GM12878 (cell line): ENCODE results near the gene DICER1. TPM values are rescaled to one million over a fixed set of nuclear protein-coding genes. Genes with fewer than 3 reads are reported as not detected.

Experiments used
- ATAC-seq: fragments of 200-7000 bp; cut with Tn5 transposase; 3 replicates; pipeline ENCODE4 v1.9.1; 2020; ENCODE audit warnings: mild to moderate bottlenecking, moderate library complexity
- BruUV-seq: library from RNA; stranded (reverse); fragments of 400-500 nt; replicated peaks from 2 replicates; lab custom pipeline; 2021; lab: Mats Ljungman, UMichigan
- CTCF ChIA-PET: fragments of 300-600 bp; sonication (Branson Sonifier 250); formaldehyde crosslinking; extraction: SDS; loops from one replicate; lab custom pipeline; 2021; ENCODE audit warnings: inconsistent platforms; lab: Yijun Ruan, JAX
- POLR2A ChIA-PET: fragments of 350-600 bp; formaldehyde crosslinking; extraction: SDS; loops from one replicate; lab custom pipeline; 2021; ENCODE audit warnings: inconsistent platforms; lab: Charles Lee
- RAD21 ChIA-PET: fragments of 300-600 bp; sonication (Branson Sonifier 250); formaldehyde crosslinking; loops from one replicate; lab custom pipeline; 2023; ENCODE audit warnings: antibody characterized with exemption; ENCODE audit not compliant: unreplicated experiment; lab: Charles Lee
- SMC1A ChIA-PET: fragments of 300-600 bp; sonication (Branson Sonifier 250); formaldehyde crosslinking; loops from one replicate; lab custom pipeline; 2023; ENCODE audit not compliant: unreplicated experiment, uncharacterized antibody; lab: Charles Lee
- DNase-seq: peaks from one replicate; pipeline ENCODE4 v3.0.0-alpha.2; 2011; ENCODE audit warnings: low read depth, low spot score
- FAIRE-seq: peaks from 3 replicates; lab custom pipeline; 2011; peaks lifted over from hg19 to GRCh38; lab: Jason Lieb, UNC
- H2AFZ ChIP-seq: 2 replicates; pipeline ENCODE4 v1.6.0; 2011; ENCODE audit warnings: low read depth, low read length, control low read depth; ENCODE audit not compliant: control insufficient read depth
- H3K27ac ChIP-seq: 2 replicates; pipeline ENCODE4 v1.5.1; 2011; ENCODE audit warnings: control low read depth; ENCODE audit not compliant: control insufficient read depth, insufficient read depth
- H3K27me3 ChIP-seq, 2 experiments: replicated peaks in 1 of 2; 2 replicates each; pipeline versions ENCODE4 v1.6.0 to v1.6.1; 2011; ENCODE audit warnings: low read length in 1 of 2; ENCODE audit not compliant: control insufficient read depth in 2 of 2, insufficient read depth in 2 of 2
- H3K36me3 ChIP-seq, 2 experiments: 2 replicates each; pipeline ENCODE4 v1.5.1; 2011; ENCODE audit warnings: low read length in 1 of 2; ENCODE audit not compliant: control insufficient read depth in 2 of 2, insufficient read depth in 2 of 2
- H3K4me1 ChIP-seq: 2 replicates; pipeline ENCODE4 v1.6.1; 2011; ENCODE audit warnings: mild to moderate bottlenecking, low read length, moderate library complexity, mixed read lengths; ENCODE audit not compliant: control insufficient read depth, insufficient read depth
- H3K4me2 ChIP-seq: 2 replicates; pipeline ENCODE4 v1.6.0; 2011; ENCODE audit warnings: control low read depth; ENCODE audit not compliant: control insufficient read depth, insufficient read depth
- H3K4me3 ChIP-seq: fragments of 200-600 bp; sonication (generic); 2 replicates; pipeline ENCODE4 v1.5.1; 2016
- H3K79me2 ChIP-seq: 2 replicates; pipeline ENCODE4 v1.6.0; 2011; ENCODE audit warnings: low read length; ENCODE audit not compliant: control insufficient read depth, insufficient read depth
- H3K9ac ChIP-seq: 2 replicates; pipeline ENCODE4 v1.8.0; 2011; ENCODE audit warnings: low read length, control low read depth, mixed read lengths; ENCODE audit not compliant: control insufficient read depth, insufficient read depth
- H3K9me3 ChIP-seq: replicated peaks from 3 replicates; pipeline ENCODE4 v1.5.1; 2011; ENCODE audit warnings: mild to moderate bottlenecking, low read length; ENCODE audit not compliant: control insufficient read depth, insufficient read depth
- H4K20me1 ChIP-seq: 2 replicates; pipeline ENCODE4 v1.6.0; 2011; ENCODE audit not compliant: control insufficient read depth, insufficient read depth
- ASH2L ChIP-seq: fragments of 300-600, 200-600 bp; sonication (generic); IDR thresholded peaks from 2 replicates; pipeline ENCODE4 v1.6.1; 2017; ENCODE audit warnings: low read depth, mild to moderate bottlenecking, borderline replicate concordance
- CHD2 ChIP-seq: IDR thresholded peaks from 2 replicates; pipeline ENCODE4 v1.6.1; 2011; ENCODE audit warnings: low read depth, low read length, improper control_type of control experiment, borderline replicate concordance
- JUNB ChIP-seq: IDR thresholded peaks from 2 replicates; pipeline ENCODE4 v1.6.1; 2016; ENCODE audit warnings: antibody characterized with exemption, mild to moderate bottlenecking
- KLF5 ChIP-seq: fragments of 450-650 bp; IDR thresholded peaks from 2 replicates; pipeline ENCODE4 v1.6.1; 2014; ENCODE audit warnings: mild to moderate bottlenecking; ENCODE audit not compliant: partially characterized antibody
- NR2C1 ChIP-seq: fragments of 450-650 bp; IDR thresholded peaks from 2 replicates; pipeline ENCODE4 v1.6.1; 2017; ENCODE audit warnings: antibody characterized with exemption, mild to moderate bottlenecking, moderate library complexity
- RELB ChIP-seq: fragments of 450-650 bp; IDR thresholded peaks from 2 replicates; pipeline ENCODE4 v1.6.1; 2017; ENCODE audit warnings: low read depth, mild to moderate bottlenecking, moderate library complexity
- SUZ12 ChIP-seq: fragments of 200-600 bp; sonication (generic); IDR thresholded peaks from one replicate; pipeline ENCODE4 v1.6.1; 2018; ENCODE audit warnings: antibody characterized with exemption, mild to moderate bottlenecking; ENCODE audit not compliant: unreplicated experiment
- YY1 ChIP-seq: IDR thresholded peaks from 2 replicates; pipeline ENCODE4 v1.6.1; 2011; ENCODE audit warnings: low read depth, mild to moderate bottlenecking, low read length
- ZBTB40 ChIP-seq: fragments of 450-650 bp; IDR thresholded peaks from 2 replicates; pipeline ENCODE4 v1.6.1; 2016; ENCODE audit warnings: mild to moderate bottlenecking, moderate library complexity, borderline replicate concordance
- ZNF384 ChIP-seq: IDR thresholded peaks from 2 replicates; pipeline ENCODE4 v1.6.1; 2012; ENCODE audit warnings: low read depth, mild to moderate bottlenecking, low read length, improper control_type of control experiment, borderline replicate concordance
- ZNF622 ChIP-seq: fragments of 450-650 bp; IDR thresholded peaks from 2 replicates; pipeline ENCODE4 v1.6.1; 2017; ENCODE audit warnings: mild to moderate bottlenecking, inconsistent platforms
- WGBS: methylation state at CpG from one replicate; pipeline ENCODE4 v1.1.6; 2016; ENCODE audit warnings: low lambda C conversion rate; ENCODE audit not compliant: insufficient replicate concordance, insufficient coverage; ENCODE audit errors: missing lambda C conversion rate; 5-methylcytosine and 5-hydroxymethylcytosine counted together
- in situ Hi-C: fragments of 300-500 bp; cut with MboI; formaldehyde crosslinking; loops from 9 replicates; pipeline ENCODE4 v1.14.3; 2018; ENCODE audit warnings: mixed read lengths
- intact Hi-C: fragments of 100-400 bp; cut with micrococcal nuclease; formaldehyde crosslinking; loops from one replicate; pipeline ENCODE4 v1.14.2; 2022; ENCODE audit not compliant: unreplicated experiment
- polyA plus RNA-seq, 11 experiments: library from polyadenylated mRNA; depleted of rRNA in 4 of 11; unstranded in 6 of 11; stranded (reverse) in 5 of 11; fragments of >200 nt; fragmentation: Nextera tagmentation in 4 of 11; fragmentation: Illumina TruSeq in 1 of 11; extraction: Ambion mirVana in 4 of 11; extraction: Trizol in 1 of 11; gene quantifications; 1 replicate in 1 of 11; 2 replicates in 10 of 11; pipeline versions ENCODE4 v1.2.1 to v1.2.3, GENCODE V29; 2011 to 2016; ENCODE audit warnings: inconsistent platforms in 2 of 11, missing spikeins in 2 of 11, low read depth in 1 of 11
- total RNA-seq, 4 experiments: library from RNA; depleted of rRNA in 3 of 4; stranded (reverse); fragments of >200 nt in 3 of 4; fragmentation: Illumina TruSeq in 1 of 4; extraction: Trizol in 1 of 4; gene quantifications; 2 replicates each; pipeline versions ENCODE4 v1.2.1 to v1.2.3, GENCODE V29; 2013 to 2021
- TF ChIP-seq, protein P1 (sequence below): fragments of 450-650 bp; IDR thresholded peaks from 2 replicates; pipeline ENCODE4 v1.6.1; 2016; ENCODE audit warnings: mild to moderate bottlenecking
- TF ChIP-seq, protein P2 (sequence below): fragments of 450-650 bp; IDR thresholded peaks from 2 replicates; pipeline ENCODE4 v1.6.1; 2017; ENCODE audit warnings: borderline replicate concordance

DICER1 gene
- total and polyA plus RNA-seq, 10 of the 15 experiments (the other 5 are each of a cell fraction or from before 2014, with no cell fraction given) = 6.8 to 70.8 (median 37.1) TPM

DNA sequence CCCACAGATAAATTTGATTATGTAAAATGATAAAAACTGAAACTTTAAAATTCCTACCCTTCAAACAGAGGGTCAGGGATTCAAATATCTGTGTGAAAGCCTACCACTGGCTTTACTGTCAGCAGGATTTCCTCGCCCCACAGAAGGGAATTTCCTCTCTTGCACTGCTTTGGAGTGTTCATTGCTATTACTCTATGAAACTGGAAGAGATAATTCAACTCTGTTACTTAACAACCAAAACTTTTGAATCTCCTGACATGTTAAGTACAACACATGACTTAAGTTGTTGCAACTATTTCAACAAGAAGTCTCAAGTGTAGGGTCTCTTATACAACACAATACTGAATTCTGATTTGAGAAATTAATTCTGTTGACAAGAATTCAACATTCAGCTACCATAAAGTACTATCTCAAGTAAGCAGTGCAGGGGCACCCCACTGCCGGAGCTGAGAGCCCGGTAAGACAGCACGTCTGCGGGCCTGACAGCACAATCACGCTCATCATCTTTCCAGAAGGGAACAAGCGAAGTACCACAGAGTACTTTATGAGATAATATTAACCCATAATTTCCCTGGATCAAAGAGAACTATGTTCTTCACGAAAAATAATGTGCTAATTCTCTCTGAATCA is 22.9 kb downstream of the DICER1 start (continued):
- no peak for TF ChIP-seq RELB
- no peak for TF ChIP-seq YY1
- no peak for TF ChIP-seq JUNB
- TF ChIP-seq NR2C1 = no peak
- no peak for TF ChIP-seq KLF5
- no peak for TF ChIP-seq CHD2
- no peak for TF ChIP-seq ZNF622
- TF ChIP-seq, protein P1, sequence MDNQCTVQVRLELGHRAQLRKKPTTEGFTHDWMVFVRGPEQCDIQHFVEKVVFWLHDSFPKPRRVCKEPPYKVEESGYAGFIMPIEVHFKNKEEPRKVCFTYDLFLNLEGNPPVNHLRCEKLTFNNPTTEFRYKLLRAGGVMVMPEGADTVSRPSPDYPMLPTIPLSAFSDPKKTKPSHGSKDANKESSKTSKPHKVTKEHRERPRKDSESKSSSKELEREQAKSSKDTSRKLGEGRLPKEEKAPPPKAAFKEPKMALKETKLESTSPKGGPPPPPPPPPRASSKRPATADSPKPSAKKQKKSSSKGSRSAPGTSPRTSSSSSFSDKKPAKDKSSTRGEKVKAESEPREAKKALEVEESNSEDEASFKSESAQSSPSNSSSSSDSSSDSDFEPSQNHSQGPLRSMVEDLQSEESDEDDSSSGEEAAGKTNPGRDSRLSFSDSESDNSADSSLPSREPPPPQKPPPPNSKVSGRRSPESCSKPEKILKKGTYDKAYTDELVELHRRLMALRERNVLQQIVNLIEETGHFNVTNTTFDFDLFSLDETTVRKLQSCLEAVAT = no peak

- POLR2A ChIA-PET = interaction anchor here (0.6 kb wide), 1 partner anchor 10 kb away, joined by 3 read pairs; no protein-coding TSS in a partner anchor
- ATAC-seq (no peak), FAIRE-seq (no peak), DNase-seq (no peak)
- 100% methylated on average over 2 of the region's 2 CpGs for WGBS
- Histone ChIP-seq H3K36me3 (peaks cover 1 to 27% of the 10 kb centered on the region in 2 experiments; a peak in 3 of 4 replicates), H3K9ac (no peak overlapping the region), H3K79me2 (peaks cover 28% of the 10 kb centered on the region), H3K4me1 (peaks cover 5% of the 10 kb centered on the region), H3K4me3 (no peak overlapping the region), H3K9me3 (no peaks in the 10 kb centered on the region), H4K20me1 (no peaks in the 10 kb centered on the region), H3K27me3 (no peaks in the 10 kb centered on the region), H3K4me2 (no peak overlapping the region), H2AFZ (no peak overlapping the region), H3K27ac (no peak overlapping the region)
- RAD21 ChIA-PET = no interaction called here
- TF ChIP-seq ASH2L (no peak), ZNF384 (no peak), SUZ12 (no peak), KLF5 (no peak), ZBTB40 (no peak)
- TF ChIP-seq, protein P2, sequence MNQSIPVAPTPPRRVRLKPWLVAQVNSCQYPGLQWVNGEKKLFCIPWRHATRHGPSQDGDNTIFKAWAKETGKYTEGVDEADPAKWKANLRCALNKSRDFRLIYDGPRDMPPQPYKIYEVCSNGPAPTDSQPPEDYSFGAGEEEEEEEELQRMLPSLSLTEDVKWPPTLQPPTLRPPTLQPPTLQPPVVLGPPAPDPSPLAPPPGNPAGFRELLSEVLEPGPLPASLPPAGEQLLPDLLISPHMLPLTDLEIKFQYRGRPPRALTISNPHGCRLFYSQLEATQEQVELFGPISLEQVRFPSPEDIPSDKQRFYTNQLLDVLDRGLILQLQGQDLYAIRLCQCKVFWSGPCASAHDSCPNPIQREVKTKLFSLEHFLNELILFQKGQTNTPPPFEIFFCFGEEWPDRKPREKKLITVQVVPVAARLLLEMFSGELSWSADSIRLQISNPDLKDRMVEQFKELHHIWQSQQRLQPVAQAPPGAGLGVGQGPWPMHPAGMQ = no peak
- SMC1A ChIA-PET = interaction anchor here (0.9 to 1.8 kb wide), 5 partner anchors 9 to 195 kb away, joined by 3 to 10 read pairs (median 4); no protein-coding TSS in a partner anchor
- CTCF ChIA-PET = interaction anchor here (1.0 to 1.1 kb wide), 2 partner anchors 51 to 217 kb away, joined by 3 read pairs; no protein-coding TSS in a partner anchor
- in situ Hi-C loops (no loop called here), intact Hi-C loops (no loop called here)
- no TSS peak for BruUV-seq
Measured at GRCh38 chr14:95133282-95133681, 24.0 kb downstream of the DICER1 start.
